ENCODE data around the gene TMEM82. TPM values are rescaled to one million over a fixed set of nuclear protein-coding genes. Genes with fewer than 3 reads are reported as not detected.

The TMEM82 gene
- total and polyA plus RNA-seq, 9 of the 15 experiments (the other 6 are each of a cell fraction or from before 2014, with no cell fraction given) = not detected

DNA sequence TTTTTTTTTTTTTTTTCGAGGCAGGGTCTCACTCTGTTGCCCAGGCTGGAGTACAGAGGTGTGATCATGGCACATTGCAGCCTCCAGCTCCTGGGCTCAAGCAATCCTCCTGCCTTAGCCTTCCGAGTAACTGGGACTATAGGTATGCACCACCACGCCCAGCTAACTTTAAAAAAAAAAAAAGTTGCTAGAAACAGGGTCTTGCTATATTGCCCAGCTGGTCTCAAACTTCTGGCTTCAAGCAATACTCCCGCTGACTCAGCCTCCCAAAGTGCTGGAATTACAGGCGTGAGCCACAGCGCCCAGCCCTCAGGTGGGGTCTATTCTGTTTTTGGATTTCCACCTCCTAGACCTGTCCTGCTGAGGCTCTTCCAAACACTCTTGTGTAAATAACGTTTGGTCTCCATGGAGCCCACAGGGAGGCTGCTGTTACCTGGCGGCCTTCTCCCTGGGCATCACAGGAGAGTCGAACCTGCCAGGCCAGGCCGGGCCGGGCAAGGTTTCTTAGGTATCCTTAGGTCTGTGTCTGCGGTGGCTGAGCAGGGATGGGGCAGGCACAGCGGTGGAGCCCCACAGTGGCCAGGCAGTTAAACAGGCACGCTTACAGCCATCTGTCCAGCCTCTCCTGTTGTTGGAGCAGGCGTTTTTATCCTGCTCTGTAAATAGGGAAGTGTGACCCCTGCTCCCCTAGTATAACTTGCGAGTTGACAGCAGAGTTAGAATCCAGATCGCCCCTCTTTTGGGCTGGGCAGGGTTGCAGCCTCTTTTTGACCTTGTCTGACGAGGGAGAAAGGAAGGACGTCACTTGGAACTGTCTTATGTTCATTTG, 39.4 kb upstream of the TMEM82 start:
- no peak overlapping the region for H3K4me3 ChIP-seq
- no peaks in the 10 kb centered on the region for H3K9me1 ChIP-seq (ENCODE audit: control insufficient read depth, insufficient read depth, low read length)
- no peak overlapping the region for H3K4me2 ChIP-seq (ENCODE audit: insufficient read depth, low read length)
- DNase-seq (ENCODE audit: extremely low read depth in 1 of 4, low spot score in 3 of 4) (peak in 2 of 4 experiments; percentile 43 to 45), ATAC-seq (peak; percentile 91), FAIRE-seq (no peak)
- in situ Hi-C loops (cut with MboI) (no loop called here), intact Hi-C loops (cut with micrococcal nuclease) (no loop called here)
- ChIA-PET CTCF (ENCODE audit: low intra/inter-chr PET ratio) (no interaction called here), POLR2A (interaction anchor here (0.6 to 1.4 kb wide), 2 partner anchors 17 to 287 kb away, joined by 3 to 6 read pairs; no protein-coding TSS in a partner anchor)
- no peak overlapping the region for H2AFZ ChIP-seq (ENCODE audit: low read depth, low read length)
- peaks cover 25% of the 10 kb centered on the region; the same call in 2 of the 3 replicates for H3K36me3 ChIP-seq (ENCODE audit: control insufficient read depth, insufficient read depth, low read length)
- no peaks in the 10 kb centered on the region for H3K9me3 ChIP-seq (replicated peaks; ENCODE audit: control insufficient read depth, insufficient read depth, low read depth, low read length)
- no TSS peak for BruUV-seq (replicated peaks)
- H3K27me3 ChIP-seq (ENCODE audit: control insufficient read depth in 2 of 2, insufficient read depth in 2 of 2, low read length in 2 of 2) = no peaks in the 10 kb centered on the region
- no peak overlapping the region for H3K27ac ChIP-seq (ENCODE audit: extremely low read depth, low read depth, low read length)
- WGBS (ENCODE audit: insufficient coverage, low coverage, missing lambda C conversion rate) = 56% methylated on average over 18 of the region's 19 CpGs
- peaks cover 7% of the 10 kb centered on the region for H4K20me1 ChIP-seq (replicated peaks; ENCODE audit: control insufficient read depth, insufficient read depth, low read length)
- H3K79me2 ChIP-seq (ENCODE audit: control insufficient read depth, insufficient read depth, low read length) = peaks cover 57% of the 10 kb centered on the region
- peak overlapping the region in 1 of 2 experiments; percentile 6; a peak in 1 of 4 replicates for H3K9ac ChIP-seq (ENCODE audit: insufficient read depth in 1 of 2, low read depth in 2 of 2, low read length in 2 of 2)
- peaks cover 0 to 11% of the 10 kb centered on the region in 2 experiments; a peak in 2 of 5 replicates for H3K4me1 ChIP-seq (replicated peaks in 1 of 2; ENCODE audit: control insufficient read depth in 2 of 2, insufficient read depth in 2 of 2, low read length in 2 of 2)
- TF ChIP-seq RAD21 (CRISPR knock-in tag; conservative IDR thresholded peaks at IDR 0.05 in 1 of 2, IDR thresholded peaks at IDR 0.05 in 1 of 2) (peak in 1 of 2 experiments; percentile 58; a peak in 2 of 4 replicates), SMARCA5 (IDR thresholded peaks at IDR 0.05) (no peak), KHSRP (IDR thresholded peaks at IDR 0.05) (no peak), ZNF121 (CRISPR knock-in tag; conservative IDR thresholded peaks at IDR 0.05) (peak; percentile 97), MTF1 (CRISPR knock-in tag; IDR thresholded peaks at IDR 0.05; ENCODE audit: borderline replicate concordance) (no peak), HEY1 (CRISPR knock-in tag; IDR thresholded peaks at IDR 0.05; ENCODE audit: borderline replicate concordance) (no peak), RNF2 (IDR thresholded peaks at IDR 0.05) (no peak), BRD4 (IDR thresholded peaks at IDR 0.05) (no peak), SPI1 (IDR thresholded peaks at IDR 0.05; ENCODE audit: borderline replicate concordance, low read depth, low read length) (peak; percentile 57; the same call in 1 of the 2 replicates), HNRNPL (IDR thresholded peaks at IDR 0.05; ENCODE audit: low read depth, low read length) (no peak)
- TF ChIP-seq, protein P1, sequence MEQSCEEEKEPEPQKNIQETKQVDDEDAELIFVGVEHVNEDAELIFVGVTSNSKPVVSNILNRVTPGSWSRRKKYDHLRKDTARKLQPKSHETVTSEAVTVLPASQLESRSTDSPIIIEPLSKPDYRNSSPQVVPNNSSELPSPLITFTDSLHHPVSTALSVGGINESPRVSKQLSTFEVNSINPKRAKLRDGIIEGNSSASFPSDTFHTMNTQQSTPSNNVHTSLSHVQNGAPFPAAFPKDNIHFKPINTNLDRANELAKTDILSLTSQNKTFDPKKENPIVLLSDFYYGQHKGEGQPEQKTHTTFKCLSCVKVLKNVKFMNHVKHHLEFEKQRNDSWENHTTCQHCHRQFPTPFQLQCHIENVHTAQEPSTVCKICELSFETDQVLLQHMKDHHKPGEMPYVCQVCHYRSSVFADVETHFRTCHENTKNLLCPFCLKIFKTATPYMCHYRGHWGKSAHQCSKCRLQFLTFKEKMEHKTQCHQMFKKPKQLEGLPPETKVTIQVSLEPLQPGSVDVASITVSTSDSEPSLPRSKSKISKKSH (CRISPR knock-in tag; IDR thresholded peaks at IDR 0.05) = no peak
- TF ChIP-seq, protein P2, sequence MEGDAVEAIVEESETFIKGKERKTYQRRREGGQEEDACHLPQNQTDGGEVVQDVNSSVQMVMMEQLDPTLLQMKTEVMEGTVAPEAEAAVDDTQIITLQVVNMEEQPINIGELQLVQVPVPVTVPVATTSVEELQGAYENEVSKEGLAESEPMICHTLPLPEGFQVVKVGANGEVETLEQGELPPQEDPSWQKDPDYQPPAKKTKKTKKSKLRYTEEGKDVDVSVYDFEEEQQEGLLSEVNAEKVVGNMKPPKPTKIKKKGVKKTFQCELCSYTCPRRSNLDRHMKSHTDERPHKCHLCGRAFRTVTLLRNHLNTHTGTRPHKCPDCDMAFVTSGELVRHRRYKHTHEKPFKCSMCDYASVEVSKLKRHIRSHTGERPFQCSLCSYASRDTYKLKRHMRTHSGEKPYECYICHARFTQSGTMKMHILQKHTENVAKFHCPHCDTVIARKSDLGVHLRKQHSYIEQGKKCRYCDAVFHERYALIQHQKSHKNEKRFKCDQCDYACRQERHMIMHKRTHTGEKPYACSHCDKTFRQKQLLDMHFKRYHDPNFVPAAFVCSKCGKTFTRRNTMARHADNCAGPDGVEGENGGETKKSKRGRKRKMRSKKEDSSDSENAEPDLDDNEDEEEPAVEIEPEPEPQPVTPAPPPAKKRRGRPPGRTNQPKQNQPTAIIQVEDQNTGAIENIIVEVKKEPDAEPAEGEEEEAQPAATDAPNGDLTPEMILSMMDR (IDR thresholded peaks at IDR 0.05 in 2 of 3, conservative IDR thresholded peaks at IDR 0.05 in 1 of 3; ENCODE audit: insufficient read depth in 2 of 3, low read depth in 1 of 3, low read length in 3 of 3) = peak; percentile 52 to 57 (median 52); a peak in 5 of 6 replicates
- TF ChIP-seq, protein P3, sequence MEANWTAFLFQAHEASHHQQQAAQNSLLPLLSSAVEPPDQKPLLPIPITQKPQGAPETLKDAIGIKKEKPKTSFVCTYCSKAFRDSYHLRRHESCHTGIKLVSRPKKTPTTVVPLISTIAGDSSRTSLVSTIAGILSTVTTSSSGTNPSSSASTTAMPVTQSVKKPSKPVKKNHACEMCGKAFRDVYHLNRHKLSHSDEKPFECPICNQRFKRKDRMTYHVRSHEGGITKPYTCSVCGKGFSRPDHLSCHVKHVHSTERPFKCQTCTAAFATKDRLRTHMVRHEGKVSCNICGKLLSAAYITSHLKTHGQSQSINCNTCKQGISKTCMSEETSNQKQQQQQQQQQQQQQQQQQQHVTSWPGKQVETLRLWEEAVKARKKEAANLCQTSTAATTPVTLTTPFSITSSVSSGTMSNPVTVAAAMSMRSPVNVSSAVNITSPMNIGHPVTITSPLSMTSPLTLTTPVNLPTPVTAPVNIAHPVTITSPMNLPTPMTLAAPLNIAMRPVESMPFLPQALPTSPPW (CRISPR knock-in tag; IDR thresholded peaks at IDR 0.05) = no peak
- TF ChIP-seq, protein P4, sequence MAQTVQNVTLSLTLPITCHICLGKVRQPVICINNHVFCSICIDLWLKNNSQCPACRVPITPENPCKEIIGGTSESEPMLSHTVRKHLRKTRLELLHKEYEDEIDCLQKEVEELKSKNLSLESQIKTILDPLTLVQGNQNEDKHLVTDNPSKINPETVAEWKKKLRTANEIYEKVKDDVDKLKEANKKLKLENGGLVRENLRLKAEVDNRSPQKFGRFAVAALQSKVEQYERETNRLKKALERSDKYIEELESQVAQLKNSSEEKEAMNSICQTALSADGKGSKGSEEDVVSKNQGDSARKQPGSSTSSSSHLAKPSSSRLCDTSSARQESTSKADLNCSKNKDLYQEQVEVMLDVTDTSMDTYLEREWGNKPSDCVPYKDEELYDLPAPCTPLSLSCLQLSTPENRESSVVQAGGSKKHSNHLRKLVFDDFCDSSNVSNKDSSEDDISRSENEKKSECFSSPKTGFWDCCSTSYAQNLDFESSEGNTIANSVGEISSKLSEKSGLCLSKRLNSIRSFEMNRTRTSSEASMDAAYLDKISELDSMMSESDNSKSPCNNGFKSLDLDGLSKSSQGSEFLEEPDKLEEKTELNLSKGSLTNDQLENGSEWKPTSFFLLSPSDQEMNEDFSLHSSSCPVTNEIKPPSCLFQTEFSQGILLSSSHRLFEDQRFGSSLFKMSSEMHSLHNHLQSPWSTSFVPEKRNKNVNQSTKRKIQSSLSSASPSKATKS (CRISPR knock-in tag; IDR thresholded peaks at IDR 0.05) = no peak
